HG03045 (cell line): Measurements from ENCODE around the gene ADIPOQ.
"Not testable (repeated sequence)": the region's sequence is repeated elsewhere in the genome, so short reads cannot be mapped to it uniquely, and the experiment has no call there.

Source experiments
- ATAC-seq: cut with Tn5 transposase; IDR thresholded peaks from one replicate; pipeline ENCODE4 v1.9.1; 2021; ENCODE audit warnings: mild to moderate bottlenecking, moderate library complexity; ENCODE audit not compliant: unreplicated experiment

The ADIPOQ gene

DNA sequence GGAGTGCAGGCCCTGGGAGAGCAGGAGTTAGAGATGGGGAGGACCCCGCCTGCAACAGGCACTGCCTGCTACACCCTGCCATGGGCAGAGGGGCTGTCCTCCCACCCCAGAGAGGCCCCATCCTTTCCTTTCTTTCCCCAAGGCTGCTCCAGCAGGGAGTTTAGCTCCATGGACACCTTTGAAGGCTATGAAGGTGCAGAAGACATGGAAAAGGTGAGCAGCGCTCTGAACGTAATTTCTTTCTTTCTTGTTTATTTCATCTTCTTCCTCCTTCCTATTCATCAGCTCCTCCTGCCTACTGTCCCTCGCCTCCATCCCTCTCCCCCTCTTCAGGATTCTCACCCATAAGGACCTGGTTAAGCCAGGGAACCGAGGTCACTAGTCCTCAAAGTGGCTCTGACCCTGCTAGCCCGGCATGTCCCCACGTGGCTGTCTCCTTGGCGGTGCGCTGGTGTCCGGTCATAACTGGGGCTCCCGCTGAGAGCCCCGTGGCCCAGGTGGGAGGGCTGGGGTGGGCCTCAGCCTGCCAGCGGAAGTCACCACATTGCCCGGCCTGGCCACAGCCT, 16.0 kb upstream of the ADIPOQ start:
- ATAC-seq, result no peak

- ATAC-seq, result peak; percentile 92
These were observed 15.3 kb upstream of the ADIPOQ start for GRCh38 chr3:186826976-186827857.

DNA sequence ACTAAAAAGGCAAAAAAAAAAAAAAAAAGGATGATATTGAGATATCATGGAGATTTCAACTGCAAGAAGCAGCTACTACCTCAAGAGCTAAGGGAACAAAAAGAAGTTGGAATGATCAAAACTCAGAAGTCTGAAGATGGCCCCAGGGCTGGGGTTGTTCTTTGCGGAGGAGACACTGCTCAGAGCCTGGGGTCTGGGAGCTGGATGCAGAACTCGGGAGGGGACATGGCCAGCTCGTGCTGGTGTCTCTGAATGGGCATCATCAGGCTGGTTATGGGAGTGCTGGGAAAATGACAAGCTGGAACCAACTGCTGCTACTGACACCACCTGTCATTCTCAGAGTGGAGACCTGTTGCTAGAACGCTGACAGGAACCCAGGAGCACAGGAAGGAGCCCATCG, 14.2 kb upstream of the ADIPOQ start:
- no peak for ATAC-seq

- no peak for ATAC-seq
These were observed 10.7 kb upstream of the ADIPOQ start for GRCh38 chr3:186831798-186832197.

DNA sequence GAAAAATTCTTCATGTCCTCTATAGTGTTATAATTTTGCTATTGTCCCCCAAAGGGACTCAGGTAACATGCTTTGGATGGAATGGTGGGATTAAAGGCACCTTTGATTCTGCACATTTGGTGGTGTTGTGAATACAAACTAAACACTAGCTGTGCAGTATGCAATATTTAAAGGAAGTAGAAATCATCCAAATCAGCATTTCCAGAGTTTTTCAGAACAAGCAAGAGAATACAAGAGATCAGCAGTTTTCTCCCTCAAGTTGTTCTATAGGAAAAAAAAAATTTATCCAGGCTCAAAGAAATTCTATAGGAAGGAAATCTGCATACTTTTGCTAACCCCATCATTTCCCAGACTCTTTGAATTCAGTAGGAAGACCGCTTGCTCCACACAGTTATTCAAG, 10.2 kb upstream of the ADIPOQ start:
- ATAC-seq, result no peak

- ATAC-seq, result no peak
These were observed 2.5 kb upstream of the ADIPOQ start for GRCh38 chr3:186839874-186840641.

- no peak for ATAC-seq
These were observed 890 bp upstream of the ADIPOQ start for GRCh38 chr3:186841620-186842019.

DNA sequence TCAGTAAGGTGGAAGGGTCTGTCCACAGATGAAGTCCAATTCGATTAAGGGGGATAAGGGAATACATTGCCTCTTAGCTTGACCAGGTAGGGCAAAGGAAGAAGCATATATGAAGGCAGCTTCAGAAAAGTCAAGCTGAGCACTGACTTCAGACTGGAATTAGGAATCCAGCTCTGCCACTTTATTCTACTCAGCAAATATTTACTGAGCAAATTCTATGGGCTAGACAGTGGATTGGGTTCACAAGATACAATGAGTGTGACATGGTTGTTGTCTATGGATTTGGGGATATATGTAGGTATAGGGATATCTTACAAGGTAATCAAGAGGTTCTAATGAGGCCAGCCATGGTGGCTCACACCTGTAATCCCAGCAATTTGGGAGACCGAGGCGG, 526 bp downstream of the ADIPOQ start:
- ATAC-seq, result no peak

GRCh38 chr3:186844908-186845307, 2.4 kb downstream of the ADIPOQ start:
- no peak for ATAC-seq

DNA sequence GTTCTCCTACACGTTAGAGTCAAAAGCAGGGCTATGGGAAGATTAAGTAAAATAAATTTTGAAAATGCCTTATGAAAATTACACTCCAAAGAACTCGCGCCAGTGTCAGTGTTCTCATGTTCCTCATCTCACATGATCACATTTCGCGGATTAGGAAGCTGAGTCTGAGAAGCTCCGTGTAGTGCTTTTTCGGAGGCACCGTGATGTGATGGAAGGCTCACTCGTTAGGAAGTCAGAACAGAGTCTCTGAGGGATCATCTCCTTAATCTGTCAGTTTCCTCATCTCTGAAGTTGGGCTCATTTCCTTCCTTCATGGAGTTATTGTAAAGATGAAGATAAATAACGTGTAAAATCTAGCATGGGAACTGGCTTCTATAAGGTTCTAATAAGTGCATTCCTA, 3.2 kb downstream of the ADIPOQ start:
- ATAC-seq, result no peak

DNA sequence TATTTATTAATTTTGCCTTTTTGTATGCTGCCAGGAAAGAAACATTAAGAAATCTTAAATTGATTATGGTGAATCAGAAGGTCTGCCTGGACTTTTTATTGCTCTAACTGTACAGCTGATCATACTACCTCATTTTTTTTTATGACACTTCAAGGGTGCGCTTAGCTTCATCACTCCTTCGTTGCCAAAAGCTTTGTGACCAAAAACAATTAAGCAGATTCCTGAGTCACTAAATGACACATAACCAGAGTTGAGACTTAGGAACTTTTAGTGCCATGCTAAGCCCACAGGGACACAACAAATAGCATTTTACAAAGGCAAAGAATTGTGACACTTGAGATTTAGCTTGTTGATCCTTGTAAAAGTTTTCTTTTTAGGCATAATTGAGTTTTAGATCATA, 4.9 kb downstream of the ADIPOQ start:
- ATAC-seq, result no peak

DNA sequence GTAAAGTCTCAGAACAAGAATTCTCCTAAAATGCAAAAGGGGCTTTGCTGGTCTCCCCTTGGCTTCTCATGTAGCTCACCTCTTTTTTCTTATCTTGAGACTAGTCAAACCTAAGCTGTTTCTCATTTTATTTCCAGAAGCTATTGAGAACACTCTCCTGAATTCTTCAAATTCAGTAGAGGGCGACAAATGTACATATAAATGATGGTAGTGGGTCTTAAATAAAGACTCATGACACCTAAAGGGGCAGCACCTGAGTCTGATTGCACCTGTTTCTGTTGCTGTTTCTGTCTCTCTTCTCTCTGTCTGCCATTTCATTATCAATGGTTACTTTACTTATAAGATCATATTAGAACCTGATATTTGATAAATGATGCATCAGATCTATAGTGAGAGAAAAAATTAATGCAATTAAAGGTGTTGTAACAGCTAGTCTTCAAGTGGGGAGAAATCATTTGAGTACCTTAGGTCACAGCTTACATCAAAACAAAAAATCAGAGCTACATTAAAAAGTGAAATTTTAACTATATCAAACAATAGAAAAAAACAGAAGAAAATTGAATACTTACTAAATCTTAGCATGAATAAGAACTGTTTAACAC, 7.0 kb downstream of the ADIPOQ start:
- no peak for ATAC-seq

- ATAC-seq, result not testable (repeated sequence)
These were observed 9.3 kb downstream of the ADIPOQ start for GRCh38 chr3:186851835-186852234.

- no peak for ATAC-seq
These were observed 10.5 kb downstream of the ADIPOQ start for GRCh38 chr3:186852994-186853393.

DNA sequence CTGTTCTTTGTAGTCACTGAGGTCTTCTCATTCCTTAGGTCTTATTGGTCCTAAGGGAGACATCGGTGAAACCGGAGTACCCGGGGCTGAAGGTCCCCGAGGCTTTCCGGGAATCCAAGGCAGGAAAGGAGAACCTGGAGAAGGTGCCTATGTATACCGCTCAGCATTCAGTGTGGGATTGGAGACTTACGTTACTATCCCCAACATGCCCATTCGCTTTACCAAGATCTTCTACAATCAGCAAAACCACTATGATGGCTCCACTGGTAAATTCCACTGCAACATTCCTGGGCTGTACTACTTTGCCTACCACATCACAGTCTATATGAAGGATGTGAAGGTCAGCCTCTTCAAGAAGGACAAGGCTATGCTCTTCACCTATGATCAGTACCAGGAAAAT, 11.6 kb downstream of the ADIPOQ start:
- no peak for ATAC-seq

- no peak for ATAC-seq
These were observed 12.4 kb downstream of the ADIPOQ start for GRCh38 chr3:186854954-186855353.

- ATAC-seq, result no peak
These were observed 15.2 kb downstream of the ADIPOQ start for GRCh38 chr3:186857743-186858142.

DNA sequence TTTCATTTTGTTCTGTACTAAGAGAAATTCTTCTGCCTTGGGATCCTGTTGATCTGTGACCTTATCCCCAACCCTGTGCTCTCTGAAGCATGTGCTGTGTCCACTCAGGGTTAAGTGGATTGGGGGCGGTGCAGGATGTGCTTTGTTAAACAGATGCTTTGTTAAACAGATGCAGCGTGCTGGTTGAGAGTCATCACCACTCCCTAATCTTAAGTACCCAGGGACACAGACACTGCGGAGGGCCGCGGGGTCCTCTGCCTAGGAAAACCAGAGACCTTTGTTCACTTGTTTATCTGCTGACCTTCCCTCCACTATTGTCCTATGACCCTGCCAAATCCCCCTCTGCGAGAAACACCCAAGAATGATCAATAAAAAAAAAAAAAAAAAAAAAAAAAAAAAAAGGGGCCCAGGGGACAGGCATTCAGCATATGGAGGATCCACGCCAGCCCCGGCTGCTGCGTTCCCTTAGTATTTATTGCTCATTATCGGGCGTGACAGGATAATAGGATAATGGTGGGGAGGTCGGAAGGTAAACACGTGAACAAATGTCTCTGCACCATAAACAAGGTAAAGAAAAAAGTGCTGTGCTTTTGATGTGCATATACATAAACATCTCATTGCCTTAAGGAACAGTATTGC, 22.8 kb downstream of the ADIPOQ start:
- ATAC-seq, result not testable (repeated sequence)

DNA sequence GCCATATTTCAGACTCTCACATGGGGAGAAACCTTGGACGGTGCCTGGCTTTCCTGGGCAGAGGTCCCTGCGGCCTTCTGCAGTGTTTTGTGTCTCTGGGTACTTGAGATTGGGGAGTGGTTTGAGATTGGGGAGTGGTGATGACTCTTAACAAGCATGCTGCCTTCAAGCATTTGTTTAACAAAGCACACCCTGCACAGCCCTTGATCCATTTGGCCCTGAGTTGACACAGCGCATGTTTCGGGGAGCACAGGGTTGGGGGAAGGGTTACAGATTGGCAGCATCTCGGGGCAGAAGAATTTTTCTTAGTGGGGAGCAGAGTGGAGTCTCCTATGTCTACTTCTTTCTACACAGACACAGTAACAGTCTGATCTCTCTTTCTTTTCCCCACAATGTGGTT, 23.6 kb downstream of the ADIPOQ start:
- not testable (repeated sequence) for ATAC-seq

GRCh38 chr3:186869253-186870100, 27.0 kb downstream of the ADIPOQ start:
- no peak for ATAC-seq
